Pancreas (tissue), 10 donors: ENCODE results near the gene COX17. TPM values are rescaled to one million over a fixed set of nuclear protein-coding genes. Genes with fewer than 3 reads are reported as not detected.

Source experiments
- ATAC-seq, 4 donors: fragments of 200-7000 bp; cut with Tn5 transposase; one replicate each; pipeline versions ENCODE4 v1.8.0 to v1.9.1; 2020; ENCODE audit warnings: mild to moderate bottlenecking in 4 of 4, moderate library complexity in 4 of 4
- DNase-seq, 6 donors: peaks; one replicate each; pipeline ENCODE4 v3.0.0-alpha.2; 2020
- FAIRE-seq: peaks from 2 replicates; lab custom pipeline; 2012; peaks lifted over from hg19 to GRCh38; lab: Jason Lieb, UNC
- H3K27ac ChIP-seq, 4 donors: fragments of 200-600 bp; sonication (generic); 1 replicate in 3 of 4; 2 replicates in 1 of 4; pipeline versions ENCODE4 v1.5.0 to v1.8.0; 2020
- H3K27me3 ChIP-seq, 4 donors: fragments of 200-600 bp; one replicate each; pipeline ENCODE4 v1.8.0; 2021
- H3K36me3 ChIP-seq, 3 donors: fragments of 200-600 bp; sonication (generic) in 1 of 3; one replicate each; pipeline versions ENCODE4 v1.5.0 to v1.8.0; 2020 to 2021
- H3K4me1 ChIP-seq, 3 donors: fragments of 200-600 bp; one replicate each; pipeline ENCODE4 v1.8.0; 2021
- H3K4me3 ChIP-seq, 4 donors: fragments of 200-600 bp; sonication (generic) in 2 of 4; one replicate each; pipeline versions ENCODE4 v1.5.0 to v1.8.0; 2020 to 2021
- H3K9me3 ChIP-seq, 4 donors: fragments of 200-600 bp; one replicate each; pipeline ENCODE4 v1.8.0; 2021
- WGBS, 2 donors: extraction: QIAGEN DNeasy Blood & Tissue Kit; methylation state at CpG; one replicate each; pipeline ENCODE4 v1.1.7; 2013; 5-methylcytosine and 5-hydroxymethylcytosine counted together
- intact Hi-C, 3 donors: fragments of 100-400 bp; cut with DNase I; formaldehyde crosslinking; loops; one replicate each; pipeline versions ENCODE4 v1.11.1 to v1.14.2; 2022
- polyA plus RNA-seq, 2 donors: library from polyadenylated mRNA; stranded (reverse); fragments of 200-250 nt; gene quantifications; one replicate each; pipeline ENCODE4 v1.2.3, GENCODE V29; 2013
- total RNA-seq, 6 donors: library from RNA; stranded (reverse); fragmentation: NEBNext Ultra II Directional in 4 of 6; extraction: Animal tissue kit (Norgen Biotek cat#: 25700) in 4 of 6; gene quantifications; one replicate each; pipeline versions ENCODE4 v1.2.1 to v1.2.4, GENCODE V29; 2021 to 2023
- TF ChIP-seq, protein P1 (sequence below), 4 donors: fragments of 200-600 bp; sonication (generic) in 3 of 4; IDR thresholded peaks; one replicate each; pipeline versions ENCODE4 v1.5.0 to v1.8.0; 2021; ENCODE audit warnings: antibody characterized with exemption in 4 of 4
- donor health status: healthy with polysubstance abuse.
- donor health status: DM: no; HTN: no; CAD: no; lungs with moderate emphysema.
- donor health status: DM: no; HTN: no; CAD: no.
- donor health status: control.
- donor health status: control.
- donor health status: Bipolar disorder and iron deficiency.
- donor health status: DM: yes; HTN: yes; CAD: no.
- donor health status: DM: no; HTN: no; CAD: no.
- donor health status: DM: no; HTN: no; CAD: no.
- donor health status: DM: yes; HTN: yes; CAD: no.

COX17 gene
- total and polyA plus RNA-seq, 8 donors = 13.6 to 124 (median 21.1) TPM

DNA sequence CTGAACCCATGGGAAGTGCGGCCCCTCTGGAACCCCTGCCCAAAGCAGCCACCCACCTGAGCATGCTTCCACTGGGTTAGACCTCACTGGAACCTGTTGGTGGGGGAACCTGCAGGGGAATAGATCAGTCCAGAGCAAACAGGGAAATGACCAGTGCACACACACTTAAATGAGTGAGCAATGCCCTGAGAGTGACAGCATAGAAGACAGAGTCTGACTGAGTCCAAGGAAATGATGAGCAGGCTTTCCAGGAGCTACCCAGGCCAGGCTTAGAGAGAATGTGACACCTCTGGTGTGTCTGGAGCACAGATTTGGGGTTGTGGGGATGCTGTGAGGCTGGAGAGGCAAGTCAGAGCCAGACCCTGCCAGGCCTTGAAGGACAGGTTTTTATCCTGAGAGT lies 51.0 kb downstream of the COX17 start:
- FAIRE-seq (no peak), ATAC-seq (no peak), DNase-seq (no peak)
- TF ChIP-seq, protein P1, sequence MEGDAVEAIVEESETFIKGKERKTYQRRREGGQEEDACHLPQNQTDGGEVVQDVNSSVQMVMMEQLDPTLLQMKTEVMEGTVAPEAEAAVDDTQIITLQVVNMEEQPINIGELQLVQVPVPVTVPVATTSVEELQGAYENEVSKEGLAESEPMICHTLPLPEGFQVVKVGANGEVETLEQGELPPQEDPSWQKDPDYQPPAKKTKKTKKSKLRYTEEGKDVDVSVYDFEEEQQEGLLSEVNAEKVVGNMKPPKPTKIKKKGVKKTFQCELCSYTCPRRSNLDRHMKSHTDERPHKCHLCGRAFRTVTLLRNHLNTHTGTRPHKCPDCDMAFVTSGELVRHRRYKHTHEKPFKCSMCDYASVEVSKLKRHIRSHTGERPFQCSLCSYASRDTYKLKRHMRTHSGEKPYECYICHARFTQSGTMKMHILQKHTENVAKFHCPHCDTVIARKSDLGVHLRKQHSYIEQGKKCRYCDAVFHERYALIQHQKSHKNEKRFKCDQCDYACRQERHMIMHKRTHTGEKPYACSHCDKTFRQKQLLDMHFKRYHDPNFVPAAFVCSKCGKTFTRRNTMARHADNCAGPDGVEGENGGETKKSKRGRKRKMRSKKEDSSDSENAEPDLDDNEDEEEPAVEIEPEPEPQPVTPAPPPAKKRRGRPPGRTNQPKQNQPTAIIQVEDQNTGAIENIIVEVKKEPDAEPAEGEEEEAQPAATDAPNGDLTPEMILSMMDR (IDR thresholded peaks at IDR 0.05) = no peak
- intact Hi-C loops = no loop called here
- Histone ChIP-seq H3K9me3 (no peaks in the 10 kb centered on the region), H3K27me3 (no peaks in the 10 kb centered on the region), H3K4me3 (no peak overlapping the region), H3K4me1 (peaks cover 0 to under 1% (median 0%) of the 10 kb centered on the region in 3 donors), H3K27ac (no peak overlapping the region), H3K36me3 (no peaks in the 10 kb centered on the region)
- 97 to 100% methylated on average over 1 of the region's 1 CpG for WGBS, 2 donors

DNA sequence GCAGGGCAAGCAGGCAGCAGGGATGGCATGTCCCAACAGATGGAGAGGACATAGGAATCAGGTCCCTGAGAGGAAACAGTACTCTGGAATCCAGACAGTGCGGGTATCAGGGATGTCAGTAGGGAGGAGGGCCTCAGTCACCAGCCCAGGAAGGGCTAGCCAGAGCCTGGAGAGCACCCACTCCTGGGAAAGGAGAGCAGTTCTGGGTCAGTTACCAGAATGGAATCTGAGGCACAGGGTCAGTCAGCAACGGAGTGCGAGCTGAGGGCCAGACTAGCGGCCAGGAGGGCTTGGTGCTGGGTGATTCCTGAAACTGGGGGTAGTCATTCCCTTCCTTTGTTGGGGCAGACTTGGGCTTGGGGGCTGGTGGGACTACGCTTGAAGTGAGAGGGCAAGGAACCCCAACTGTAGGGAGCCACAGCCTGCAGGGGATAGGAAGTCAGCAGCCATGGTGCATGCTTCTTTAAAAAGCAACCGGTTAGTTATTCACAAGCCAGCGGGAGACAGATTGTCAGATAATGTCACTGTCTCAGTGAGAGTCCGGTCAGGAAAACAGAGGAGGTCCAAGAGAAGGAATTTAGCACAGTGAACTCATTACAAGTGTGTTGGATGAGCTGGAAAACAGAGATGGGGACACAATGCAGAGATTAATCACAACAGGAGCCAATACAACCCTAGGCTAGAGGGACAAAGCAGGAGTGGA lies 51.6 kb downstream of the COX17 start:
- intact Hi-C loops = no loop called here
- no peaks in the 10 kb centered on the region for H3K9me3 ChIP-seq
- FAIRE-seq = no peak
- H3K27ac ChIP-seq = no peak overlapping the region
- no peak for ATAC-seq
- H3K4me3 ChIP-seq = no peak overlapping the region
- TF ChIP-seq, protein P1 (IDR thresholded peaks at IDR 0.05) = no peak
- no peaks in the 10 kb centered on the region for H3K27me3 ChIP-seq
- 82 to 84% methylated on average over 8 of the region's 8 CpGs for WGBS, 2 donors
- H3K4me1 ChIP-seq = no peaks in the 10 kb centered on the region
- H3K36me3 ChIP-seq = no peaks in the 10 kb centered on the region
- DNase-seq = no peak

DNA sequence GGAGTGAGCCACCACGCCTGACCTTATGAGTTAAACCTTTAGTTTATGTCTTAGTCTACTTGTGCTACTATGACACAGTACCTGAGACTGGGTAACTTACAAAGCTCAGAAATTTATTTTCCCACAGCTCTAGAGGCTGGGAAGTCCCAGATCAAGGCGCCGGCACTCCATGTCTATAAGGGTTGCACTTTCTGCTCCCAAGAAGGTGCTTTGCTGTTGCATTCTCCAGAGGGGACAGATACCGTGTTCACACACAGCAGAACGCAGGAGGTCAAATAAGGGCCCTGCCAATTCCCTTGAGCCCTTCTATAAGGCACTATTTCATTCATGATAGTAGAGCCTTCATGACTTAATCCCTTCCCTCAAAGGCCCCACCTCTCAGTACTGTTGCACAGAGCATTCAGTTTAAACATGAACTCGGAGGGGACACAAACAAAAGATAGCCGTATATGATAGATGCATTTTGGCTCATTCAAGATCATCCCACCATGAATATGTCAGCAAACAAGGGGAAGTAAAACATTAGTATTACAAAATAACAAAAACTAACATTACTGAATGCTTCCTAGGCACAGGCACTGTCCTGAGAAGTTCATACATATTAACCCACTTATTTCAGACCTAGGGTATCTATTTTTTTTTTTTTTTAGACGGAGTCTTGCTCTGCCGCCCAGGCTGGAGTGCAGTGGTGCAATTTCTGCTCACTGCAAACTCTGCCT lies 53.0 kb downstream of the COX17 start:
- no peak for FAIRE-seq
- 89 to 94% methylated on average over 9 of the region's 9 CpGs for WGBS, 2 donors
- intact Hi-C loops = no loop called here

DNA sequence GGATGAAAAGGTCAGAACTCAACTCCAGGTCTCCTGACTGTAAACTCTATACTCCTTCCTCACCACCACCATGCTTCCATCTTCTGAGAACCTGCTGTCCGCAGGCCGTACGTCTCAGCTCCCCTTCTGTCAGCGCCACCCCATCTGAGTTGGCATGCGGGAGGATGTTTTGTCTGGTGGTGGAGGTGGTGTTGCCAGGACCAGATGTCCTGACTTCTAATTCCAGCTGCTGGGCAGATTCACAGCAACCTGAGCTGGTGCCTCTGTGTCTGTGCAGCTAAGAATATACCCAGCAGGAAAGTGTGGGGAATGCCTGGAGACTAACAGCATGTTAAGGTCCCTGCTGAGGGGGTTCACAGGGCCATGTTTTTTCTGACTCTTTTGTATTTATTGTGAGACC lies 56.3 kb downstream of the COX17 start:
- FAIRE-seq = no peak
- 94 to 97% methylated on average over 5 of the region's 5 CpGs for WGBS, 2 donors
- TF ChIP-seq, protein P1 (IDR thresholded peaks at IDR 0.05) = no peak
- Histone ChIP-seq H3K9me3 (no peaks in the 10 kb centered on the region), H3K4me3 (no peak overlapping the region), H3K27me3 (no peaks in the 10 kb centered on the region), H3K36me3 (no peaks in the 10 kb centered on the region), H3K4me1 (no peaks in the 10 kb centered on the region), H3K27ac (no peak overlapping the region)
- DNase-seq = no peak
- ATAC-seq = no peak
- intact Hi-C loops = no loop called here

More for the DNA sequence above, 53.0 kb downstream of the COX17 start:
- ATAC-seq = no peak
- Histone ChIP-seq H3K36me3 (no peaks in the 10 kb centered on the region), H3K9me3 (no peaks in the 10 kb centered on the region), H3K27ac (no peak overlapping the region), H3K4me3 (no peak overlapping the region), H3K4me1 (no peaks in the 10 kb centered on the region), H3K27me3 (no peaks in the 10 kb centered on the region)
- TF ChIP-seq, protein P1 (IDR thresholded peaks at IDR 0.05) = no peak
- no peak for DNase-seq

Other genes starting within 250 kb of the COX17 start
- 10 to 100 TPM; 19.4 to 41.4 (median 34.8) TPM for gene TMEM39A, start 213.8 kb downstream of the COX17 start, total RNA-seq
- gene TMEM39A, start 213.8 kb downstream of the COX17 start, polyA plus RNA-seq = 10 to 100 TPM; 12.2 to 15.2 TPM
- 10 to 100 TPM in 3 of 6 donors, 1 to 10 TPM in 3; 6.6 to 13.8 (median 10.1) TPM for gene POGLUT1, start 208.4 kb downstream of the COX17 start, total RNA-seq
- gene POGLUT1, start 208.4 kb downstream of the COX17 start, polyA plus RNA-seq = 1 to 10 TPM; 5.8 to 7.3 TPM
- 10 to 100 TPM; 28.8 to 50.7 (median 38.3) TPM for gene TIMMDC1, start 178.9 kb downstream of the COX17 start, total RNA-seq
- gene TIMMDC1, start 178.9 kb downstream of the COX17 start, polyA plus RNA-seq = 10 to 100 TPM; 28.9 to 48.5 TPM
- gene CD80, start 117.8 kb downstream of the COX17 start, total RNA-seq = under 1 TPM; 0.25 to 0.66 (median 0.37) TPM
- under 1 TPM in 1 of 2 donors, not detected in 1; 0.14 TPM for gene CD80, start 117.8 kb downstream of the COX17 start, polyA plus RNA-seq
- 1 to 10 TPM; 4.6 to 9.5 (median 5.9) TPM for gene ADPRH, start 97.9 kb downstream of the COX17 start, total RNA-seq
- gene ADPRH, start 97.9 kb downstream of the COX17 start, polyA plus RNA-seq = 1 to 10 TPM; 2.7 to 3.0 TPM
- gene PLA1A, start 79.5 kb downstream of the COX17 start, total RNA-seq = 1 to 10 TPM in 5 of 6 donors, under 1 TPM in 1; 0.95 to 3.2 (median 1.3) TPM
- gene PLA1A, start 79.5 kb downstream of the COX17 start, polyA plus RNA-seq = 1 to 10 TPM; 1.2 to 3.6 TPM
- 1 to 10 TPM in 3 of 6 donors, under 1 TPM in 3; 0.52 to 3.3 (median 1.0) TPM for gene POPDC2, start 16.8 kb downstream of the COX17 start, total RNA-seq
- gene POPDC2, start 16.8 kb downstream of the COX17 start, polyA plus RNA-seq = 1 to 10 TPM; 4.0 to 6.7 TPM
- 10 to 100 TPM in 4 of 6 donors, 1 to 10 TPM in 2; 8.6 to 20.9 (median 13.3) TPM for gene CFAP91, start 25.6 kb upstream of the COX17 start, total RNA-seq
- 10 to 100 TPM in 1 of 2 donors, 1 to 10 TPM in 1; 9.2 to 14.9 TPM for gene CFAP91, start 25.6 kb upstream of the COX17 start, polyA plus RNA-seq
- gene NR1I2, start 104.7 kb upstream of the COX17 start, total RNA-seq = under 1 TPM; 0.12 to 0.31 (median 0.19) TPM
- under 1 TPM; 0.26 to 0.30 TPM for gene NR1I2, start 104.7 kb upstream of the COX17 start, polyA plus RNA-seq